Activated naive CD4-positive, alpha-beta T cell (primary cell): Measurements from ENCODE around the gene P3H2.

Experiments used
- DNase-seq, 4 experiments: peaks; one replicate each; lab custom pipeline; 2025; lab: John Stamatoyannopoulos, UW

P3H2 gene

GRCh38 chr3:190014940-190015339 is 105.8 kb downstream of the P3H2 start:
- no peak for DNase-seq

GRCh38 chr3:190013943-190014924 is 106.5 kb downstream of the P3H2 start:
- DNase-seq: no peak

GRCh38 chr3:190012784-190013183 is 107.9 kb downstream of the P3H2 start:
- no peak for DNase-seq

- DNase-seq: no peak
Observed at GRCh38 chr3:190012314-190012782, 108.3 kb downstream of the P3H2 start.

GRCh38 chr3:190010486-190010885 is 110.2 kb downstream of the P3H2 start:
- DNase-seq: no peak

DNA sequence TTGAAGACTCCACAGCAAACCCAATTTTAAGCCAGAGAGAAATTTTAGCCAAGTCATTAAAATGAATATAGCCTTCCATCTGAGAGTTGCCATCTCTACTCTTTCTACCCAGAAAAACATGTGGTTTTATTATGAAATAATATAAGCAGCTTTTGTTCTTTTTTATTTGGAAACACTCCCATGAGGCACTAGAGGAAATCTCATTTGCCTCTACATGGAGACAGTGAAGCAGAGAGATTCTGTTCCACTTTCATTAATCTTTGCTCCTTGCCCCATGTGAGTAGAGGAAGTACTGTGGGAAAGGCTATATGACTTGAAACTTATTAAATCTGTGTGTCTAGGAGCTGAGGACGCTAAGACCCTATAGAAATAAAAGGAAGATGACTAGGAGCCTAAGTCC is 111.1 kb downstream of the P3H2 start:
- DNase-seq: no peak

DNA sequence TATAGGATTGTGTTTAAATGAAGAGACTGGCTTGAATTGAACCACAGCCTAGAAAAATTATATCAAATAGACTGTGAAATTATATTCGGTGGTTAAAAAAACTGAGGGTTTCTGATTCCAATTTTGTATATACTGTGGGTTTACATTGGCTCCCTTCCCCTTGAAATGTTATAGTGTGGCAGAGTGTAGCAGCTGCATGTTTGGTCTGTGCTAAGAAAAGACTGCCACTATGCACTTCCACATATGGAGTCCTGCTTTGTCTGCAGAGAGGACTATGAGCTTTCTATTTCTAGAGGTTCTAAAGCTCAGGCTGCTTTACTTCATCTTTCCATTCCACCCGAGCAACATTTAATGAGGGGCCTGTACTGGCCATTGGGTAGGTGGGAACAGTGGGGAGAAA is 112.3 kb downstream of the P3H2 start:
- DNase-seq: no peak

DNA sequence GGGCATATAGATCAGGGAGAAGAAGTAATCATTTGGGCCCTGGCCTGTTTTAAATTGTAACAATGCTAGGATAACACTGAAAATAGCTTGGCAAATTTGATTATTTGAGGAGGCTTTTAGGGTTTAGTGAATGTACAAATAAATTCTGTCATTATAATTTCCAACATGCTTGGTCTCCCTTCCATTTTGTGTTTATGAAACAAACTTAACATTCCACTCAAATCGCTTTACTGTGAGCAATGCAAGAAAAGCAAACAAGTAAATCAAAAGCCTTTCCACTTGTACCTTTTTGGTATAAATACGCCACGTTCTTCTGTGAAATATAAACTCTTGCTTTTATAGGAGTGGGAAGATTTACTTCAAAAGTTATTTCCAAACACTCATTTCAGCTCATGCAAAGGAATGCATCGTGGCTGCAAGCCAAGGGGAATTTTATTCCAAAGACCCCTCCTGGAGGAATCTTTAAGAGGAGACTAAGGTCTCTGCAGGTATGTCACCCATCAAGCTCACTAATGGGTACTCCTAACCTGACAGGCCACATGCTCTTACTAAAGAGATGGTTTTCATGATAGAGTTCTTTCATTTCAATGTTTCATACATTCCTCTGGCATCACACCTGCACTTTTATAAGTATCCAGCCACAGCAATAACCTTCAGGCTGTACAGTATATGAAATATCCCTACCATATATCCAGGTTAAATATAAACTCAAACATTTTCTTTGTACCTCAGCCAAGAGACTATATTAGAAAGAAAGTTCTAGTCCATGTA is 115.2 kb downstream of the P3H2 start:
- no peak for DNase-seq

DNA sequence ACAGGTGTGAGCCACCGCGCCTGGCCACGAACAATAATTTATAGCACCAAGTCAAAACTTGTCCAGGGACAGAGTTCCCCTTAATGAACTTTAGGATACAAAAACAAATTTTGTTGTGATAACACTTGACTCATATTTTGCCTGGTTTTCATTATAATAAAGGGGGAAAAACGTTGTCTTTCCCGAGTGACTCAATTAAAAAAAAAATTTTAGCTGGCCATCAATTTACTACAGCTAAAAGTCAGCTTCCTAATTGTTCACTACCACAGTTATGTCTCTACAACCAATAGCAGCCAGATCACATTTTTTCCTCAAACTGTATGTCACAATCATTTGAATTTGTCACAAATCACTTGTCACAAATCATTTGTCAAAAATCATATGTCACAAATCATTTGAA is 116.0 kb downstream of the P3H2 start:
- no peak for DNase-seq

GRCh38 chr3:190003681-190004123 is 117.0 kb downstream of the P3H2 start:
- no peak for DNase-seq

- no peak for DNase-seq
Observed at GRCh38 chr3:190003068-190003467, 117.6 kb downstream of the P3H2 start.

DNA sequence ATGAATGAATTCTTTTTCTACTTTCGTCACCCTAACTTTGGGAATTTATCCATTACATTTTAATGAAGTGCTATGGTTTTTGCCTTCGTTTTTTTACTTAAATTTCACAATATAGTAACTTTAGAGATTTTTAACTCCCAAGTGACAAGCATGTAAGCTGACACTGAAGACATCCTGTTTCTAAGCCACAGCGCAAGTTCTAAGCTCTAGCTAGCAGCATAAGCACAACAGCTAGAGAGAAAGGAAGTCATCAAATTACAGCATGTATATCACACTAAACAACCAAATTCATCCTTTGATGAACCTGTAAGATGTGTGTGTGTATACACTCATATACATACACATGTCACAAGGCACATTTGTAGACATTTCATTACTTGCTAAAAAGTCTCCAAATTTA is 119.3 kb downstream of the P3H2 start:
- no peak for DNase-seq

DNA sequence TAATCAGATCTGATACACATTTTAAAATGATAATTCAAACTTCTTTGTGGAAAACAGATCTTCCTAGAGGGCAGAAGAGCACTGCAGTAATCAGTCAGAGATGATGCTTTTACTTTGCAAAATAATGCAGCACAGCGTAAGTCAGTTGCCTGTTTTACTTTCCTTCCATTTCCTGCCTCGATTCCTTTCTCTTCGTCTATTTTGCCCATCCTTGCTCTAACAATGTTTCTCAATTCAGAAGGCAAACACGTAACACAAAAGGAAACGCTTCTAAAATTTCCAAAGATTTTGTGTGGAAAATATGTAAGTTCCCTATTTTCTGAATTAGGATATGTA is 119.9 kb downstream of the P3H2 start:
- DNase-seq: no peak

DNA sequence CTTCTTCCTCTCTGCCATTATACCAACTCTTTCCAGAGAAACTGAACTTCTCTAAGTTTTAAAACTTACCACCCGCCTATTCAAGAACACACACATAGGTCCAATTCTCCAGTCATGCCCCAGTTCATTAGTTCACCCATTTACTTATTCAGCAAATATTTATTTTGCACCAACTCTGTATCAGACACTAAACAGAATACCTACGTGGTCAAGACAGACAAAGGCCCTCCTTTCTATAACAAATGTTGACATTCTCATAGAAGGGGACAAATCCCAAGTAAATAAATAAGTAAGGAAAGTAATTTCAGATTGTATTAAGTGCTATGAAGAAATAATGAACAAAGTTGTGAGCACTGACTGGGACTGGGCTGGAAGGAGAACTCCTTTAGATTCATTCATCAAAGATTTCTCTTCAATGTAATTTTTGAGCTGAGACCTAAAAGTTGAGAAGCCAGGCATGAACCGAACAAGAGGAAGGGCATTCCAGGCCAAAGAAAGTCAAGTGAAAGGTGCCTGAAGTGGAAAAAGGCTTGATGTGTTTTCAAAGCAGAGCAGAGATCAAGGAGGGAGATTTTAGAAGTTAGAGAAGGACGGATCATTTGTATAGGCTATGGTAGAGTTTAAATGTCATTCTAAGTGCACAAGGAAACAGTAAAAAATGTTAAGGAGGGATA is 120.4 kb downstream of the P3H2 start:
- no peak for DNase-seq

GRCh38 chr3:189999718-190000117 is 121.0 kb downstream of the P3H2 start:
- no peak for DNase-seq

DNA sequence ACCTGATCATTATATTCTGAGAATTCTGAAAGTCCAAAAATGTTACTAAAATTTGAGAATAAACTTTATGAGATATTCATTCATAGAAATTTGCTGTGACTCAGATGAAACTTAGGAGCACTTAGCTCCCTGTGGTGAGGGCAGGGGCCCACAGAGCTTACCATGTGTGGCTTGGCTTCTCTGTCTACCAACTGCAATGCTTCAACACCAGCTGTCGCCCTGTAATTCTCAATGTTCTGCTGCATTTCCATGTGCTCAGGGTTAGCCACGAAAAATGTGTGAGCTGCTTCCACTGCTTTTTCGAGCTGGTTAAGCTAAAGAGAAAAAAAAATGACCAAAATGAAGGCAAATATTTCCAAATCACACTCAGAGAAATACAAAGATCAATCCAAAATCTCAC is 125.6 kb downstream of the P3H2 start:
- DNase-seq: no peak

DNA sequence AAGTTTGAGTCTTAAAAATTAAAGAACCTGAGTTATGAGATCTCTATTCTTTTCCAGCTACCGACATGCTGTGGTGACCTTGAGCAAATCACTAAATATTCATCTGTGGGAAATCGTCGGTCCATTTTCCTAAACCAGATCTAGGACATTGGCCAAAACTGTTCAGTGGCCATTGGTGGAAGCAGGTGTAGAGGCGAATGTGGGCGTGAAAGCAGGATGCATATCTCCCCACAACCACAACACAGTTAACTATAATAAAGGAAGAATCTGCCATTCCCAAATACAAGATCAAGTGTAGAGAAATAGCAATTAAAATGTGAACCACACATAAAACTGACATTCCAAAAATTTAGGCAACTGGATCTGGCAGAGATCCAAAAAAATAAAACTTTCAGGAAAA is 129.9 kb downstream of the P3H2 start:
- DNase-seq: no peak

- DNase-seq: no peak
Observed at GRCh38 chr3:189988854-189989253, 131.8 kb downstream of the P3H2 start.

DNA sequence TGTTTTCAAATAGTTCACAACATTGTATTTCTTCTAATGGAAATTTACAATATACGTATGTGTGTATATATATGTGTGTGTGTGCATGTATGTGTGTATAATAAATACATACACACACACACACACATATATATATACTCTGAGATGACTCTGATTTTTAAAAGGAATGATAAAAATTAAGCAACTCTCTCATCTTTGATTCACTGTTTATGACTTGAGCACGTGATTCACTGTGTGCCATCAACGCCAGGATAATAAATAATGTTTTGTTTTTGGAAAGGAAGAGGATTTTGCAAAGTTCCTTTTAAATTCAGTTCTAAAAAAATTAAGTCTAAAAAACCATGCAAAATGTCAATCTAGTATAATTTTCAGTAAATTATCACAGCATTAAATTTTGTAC is 132.4 kb downstream of the P3H2 start:
- no peak for DNase-seq

DNA sequence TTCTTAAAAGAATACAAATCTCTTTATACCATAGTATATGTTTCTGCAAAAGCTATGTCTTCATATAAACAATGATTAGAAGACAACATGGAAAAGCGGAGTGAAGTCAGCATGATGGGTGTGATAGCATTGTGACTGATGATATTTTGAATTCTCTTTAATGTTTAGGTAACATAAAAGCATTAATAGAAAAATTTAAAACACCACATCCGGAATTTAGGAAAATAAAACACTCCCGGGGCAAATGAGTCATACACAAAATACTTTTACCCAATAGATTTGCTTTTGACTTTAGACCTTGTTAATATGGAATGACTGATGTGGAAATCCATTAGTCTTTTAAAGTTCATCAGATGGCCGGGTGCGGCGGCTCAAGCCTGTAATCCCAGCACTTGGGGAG is 134.7 kb downstream of the P3H2 start:
- no peak for DNase-seq

GRCh38 chr3:189983612-189984011 is 137.1 kb downstream of the P3H2 start:
- no peak for DNase-seq

DNA sequence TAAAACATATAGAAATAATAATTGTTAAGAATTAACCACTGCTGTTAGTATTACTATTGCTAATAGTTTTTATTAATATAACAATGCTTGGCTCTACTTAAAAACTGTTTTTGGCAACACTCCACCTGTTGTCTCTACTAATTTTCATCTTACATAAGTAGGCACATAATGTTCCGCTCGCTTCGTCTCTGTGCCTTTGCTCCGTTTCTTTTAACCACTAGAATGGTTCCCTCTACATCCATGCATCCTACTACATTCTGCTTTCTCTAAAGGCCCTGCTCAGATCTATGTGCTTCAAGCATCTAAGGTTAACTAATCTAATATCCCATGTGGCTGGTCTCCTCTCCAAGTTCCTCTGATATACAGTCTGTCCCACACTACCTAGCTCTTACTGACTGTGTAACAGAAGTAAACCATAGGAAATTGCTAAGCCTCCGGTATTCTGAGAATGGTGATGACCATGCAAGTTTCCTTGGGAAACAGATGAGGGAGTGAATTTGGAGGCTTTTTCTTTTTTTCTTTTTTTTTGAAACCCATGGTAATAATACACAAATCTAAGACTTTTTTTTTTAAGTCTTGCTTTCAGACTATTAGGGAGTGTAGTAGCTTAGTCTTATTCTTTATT is 138.3 kb downstream of the P3H2 start:
- DNase-seq: no peak
